ENCODE data around the gene C20orf144. TPM values are rescaled to one million over a fixed set of nuclear protein-coding genes. Genes with fewer than 3 reads are reported as not detected.

Gene C20orf144
- total RNA-seq, 1 donor from 2014 or later = 0.44 TPM

GRCh38 chr20:33679758-33680485 is 17.8 kb downstream of the C20orf144 start:
- peak overlapping the region; percentile 20 for H3K4me3 Mint-ChIP-seq
- H3K27ac Mint-ChIP-seq (ENCODE audit: unreplicated experiment) = no peak overlapping the region
- H3K9me3 Mint-ChIP-seq = no peaks in the 10 kb centered on the region
- H3K27me3 Mint-ChIP-seq (ENCODE audit: low read depth) = peaks cover 3% of the 10 kb centered on the region
- no peak for TF ChIP-seq CTCF (conservative IDR thresholded peaks at IDR 0.05)
- H3K36me3 Mint-ChIP-seq (ENCODE audit: low read depth) = peaks cover 7% of the 10 kb centered on the region
- DNase-seq (ENCODE audit: low read depth, low spot score) = no peak
- peaks cover 51% of the 10 kb centered on the region for H3K4me1 Mint-ChIP-seq

- Mint-ChIP-seq H3K4me1 (peaks cover 50% of the 10 kb centered on the region), H3K27ac (ENCODE audit: unreplicated experiment) (no peak overlapping the region), H3K9me3 (no peaks in the 10 kb centered on the region), H3K36me3 (ENCODE audit: low read depth) (peaks cover 7% of the 10 kb centered on the region), H3K27me3 (ENCODE audit: low read depth) (no peaks in the 10 kb centered on the region), H3K4me3 (peak overlapping the region; percentile 69)
- no peak for DNase-seq (ENCODE audit: low read depth, low spot score)
- no peak for TF ChIP-seq CTCF (conservative IDR thresholded peaks at IDR 0.05)
These were observed 18.6 kb downstream of the C20orf144 start for GRCh38 chr20:33680686-33681085.

- DNase-seq (ENCODE audit: low read depth, low spot score) = no peak
- Mint-ChIP-seq H3K4me3 (peak overlapping the region; percentile 69), H3K27me3 (ENCODE audit: low read depth) (no peaks in the 10 kb centered on the region), H3K9me3 (no peaks in the 10 kb centered on the region), H3K27ac (ENCODE audit: unreplicated experiment) (no peak overlapping the region), H3K4me1 (peaks cover 44% of the 10 kb centered on the region), H3K36me3 (ENCODE audit: low read depth) (peaks cover 6% of the 10 kb centered on the region)
- no peak for TF ChIP-seq CTCF (conservative IDR thresholded peaks at IDR 0.05)
These were observed 19.2 kb downstream of the C20orf144 start for GRCh38 chr20:33681288-33681687.

GRCh38 chr20:33681728-33682353 is 19.7 kb downstream of the C20orf144 start:
- no peaks in the 10 kb centered on the region for H3K9me3 Mint-ChIP-seq
- no peak for DNase-seq (ENCODE audit: low read depth, low spot score)

More at GRCh38 chr20:33681728-33682353, 19.7 kb downstream of the C20orf144 start:
- H3K4me3 Mint-ChIP-seq = peak overlapping the region; percentile 78
- H3K27me3 Mint-ChIP-seq (ENCODE audit: low read depth) = no peaks in the 10 kb centered on the region
- no peak overlapping the region for H3K27ac Mint-ChIP-seq (ENCODE audit: unreplicated experiment)
- peaks cover 4% of the 10 kb centered on the region for H3K36me3 Mint-ChIP-seq (ENCODE audit: low read depth)
- peaks cover 46% of the 10 kb centered on the region for H3K4me1 Mint-ChIP-seq
- no peak for TF ChIP-seq CTCF (conservative IDR thresholded peaks at IDR 0.05)

All from neural crest cell (in vitro differentiated cells).